Measurements from ENCODE around the gene OIP5. TPM values are rescaled to one million over a fixed set of nuclear protein-coding genes. Genes with fewer than 3 reads are reported as not detected.

OIP5 gene
- total RNA-seq, 4 donors from 2014 or later = 1.1 to 2.9 TPM; not detected in 2

GRCh38 chr15:41259546-41260189 is 72.7 kb downstream of the OIP5 start:
- H3K4me1 ChIP-seq = peaks cover 0 to 36% (median 17%) of the 10 kb centered on the region in 4 donors
- in situ Hi-C loops (cut with MboI; ENCODE audit: low pct_ligation_motif_present in 1 of 4, low pct_unique_long_range_greater_than_20kb in 1 of 4, low sequenced_read_pairs in 3 of 4) = no loop called here
- no peak overlapping the region for H3K4me3 ChIP-seq
- intact Hi-C loops (cut with DNase I; ENCODE audit: low total_unique reads) = no loop called here
- peak overlapping the region; percentile 66 to 80 (median 76) for H3K27ac ChIP-seq
- peak; percentile 68 for DNase-seq
- H3K36me3 ChIP-seq = peaks cover 0 to 21% (median 10%) of the 10 kb centered on the region in 4 donors
- 64 to 68% methylated on average over 7 to 12 of the region's 12 CpGs for WGBS, 2 donors (ENCODE audit: low coverage in 1 of 2)
- no peaks in the 10 kb centered on the region for H3K27me3 ChIP-seq
- TF ChIP-seq, protein P1, sequence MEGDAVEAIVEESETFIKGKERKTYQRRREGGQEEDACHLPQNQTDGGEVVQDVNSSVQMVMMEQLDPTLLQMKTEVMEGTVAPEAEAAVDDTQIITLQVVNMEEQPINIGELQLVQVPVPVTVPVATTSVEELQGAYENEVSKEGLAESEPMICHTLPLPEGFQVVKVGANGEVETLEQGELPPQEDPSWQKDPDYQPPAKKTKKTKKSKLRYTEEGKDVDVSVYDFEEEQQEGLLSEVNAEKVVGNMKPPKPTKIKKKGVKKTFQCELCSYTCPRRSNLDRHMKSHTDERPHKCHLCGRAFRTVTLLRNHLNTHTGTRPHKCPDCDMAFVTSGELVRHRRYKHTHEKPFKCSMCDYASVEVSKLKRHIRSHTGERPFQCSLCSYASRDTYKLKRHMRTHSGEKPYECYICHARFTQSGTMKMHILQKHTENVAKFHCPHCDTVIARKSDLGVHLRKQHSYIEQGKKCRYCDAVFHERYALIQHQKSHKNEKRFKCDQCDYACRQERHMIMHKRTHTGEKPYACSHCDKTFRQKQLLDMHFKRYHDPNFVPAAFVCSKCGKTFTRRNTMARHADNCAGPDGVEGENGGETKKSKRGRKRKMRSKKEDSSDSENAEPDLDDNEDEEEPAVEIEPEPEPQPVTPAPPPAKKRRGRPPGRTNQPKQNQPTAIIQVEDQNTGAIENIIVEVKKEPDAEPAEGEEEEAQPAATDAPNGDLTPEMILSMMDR (IDR thresholded peaks at IDR 0.05) = no peak
- TF ChIP-seq POLR2A (IDR thresholded peaks at IDR 0.05) = no peak
- TF ChIP-seq POLR2AphosphoS5 (IDR thresholded peaks at IDR 0.05) = peak in 1 of 3 donors; percentile 41
- H3K9me3 ChIP-seq = no peaks in the 10 kb centered on the region

Other genes starting within 250 kb of the OIP5 start
- gene INO80, start 216.3 kb downstream of the OIP5 start, total RNA-seq = 10 to 100 TPM; 21.8 to 69.1 (median 29.8) TPM
- not detected for gene EXD1, start 101.8 kb downstream of the OIP5 start, total RNA-seq
- gene CHP1, start 101.3 kb downstream of the OIP5 start, total RNA-seq = 100 to 1,000 TPM; 321 to 818 (median 572) TPM
- gene NUSAP1, start 290 bp upstream of the OIP5 start, total RNA-seq = 1 to 10 TPM; 5.0 to 8.9 (median 7.5) TPM
- gene NDUFAF1, start 69.9 kb upstream of the OIP5 start, total RNA-seq = 10 to 100 TPM in 1 of 4 donors, 1 to 10 TPM in 3; 4.5 to 13.0 (median 8.4) TPM
- 10 to 100 TPM; 10.7 to 23.2 (median 17.6) TPM for gene RTF1, start 84.5 kb upstream of the OIP5 start, total RNA-seq
- 100 to 1,000 TPM in 3 of 4 donors, 10 to 100 TPM in 1; 57.6 to 161 (median 116) TPM for gene ITPKA, start 161.3 kb upstream of the OIP5 start, total RNA-seq
- 10 to 100 TPM in 2 of 4 donors, 1 to 10 TPM in 1, under 1 TPM in 1; 0.40 to 15.0 (median 11.6) TPM for gene LTK, start 181.2 kb upstream of the OIP5 start, total RNA-seq
- gene RPAP1, start 211.7 kb upstream of the OIP5 start, total RNA-seq = 10 to 100 TPM; 12.3 to 35.6 (median 19.7) TPM
- gene TYRO3, start 226.6 kb upstream of the OIP5 start, total RNA-seq = 1 to 10 TPM in 1 of 4 donors, under 1 TPM in 2, not detected in 1; 0.60 to 1.6 (median 0.82) TPM